Measurements from ENCODE around the gene GIT1.
A peak's percentile ranks its signal among the peaks of the same experiment; 100 is the strongest.

The GIT1 gene

DNA sequence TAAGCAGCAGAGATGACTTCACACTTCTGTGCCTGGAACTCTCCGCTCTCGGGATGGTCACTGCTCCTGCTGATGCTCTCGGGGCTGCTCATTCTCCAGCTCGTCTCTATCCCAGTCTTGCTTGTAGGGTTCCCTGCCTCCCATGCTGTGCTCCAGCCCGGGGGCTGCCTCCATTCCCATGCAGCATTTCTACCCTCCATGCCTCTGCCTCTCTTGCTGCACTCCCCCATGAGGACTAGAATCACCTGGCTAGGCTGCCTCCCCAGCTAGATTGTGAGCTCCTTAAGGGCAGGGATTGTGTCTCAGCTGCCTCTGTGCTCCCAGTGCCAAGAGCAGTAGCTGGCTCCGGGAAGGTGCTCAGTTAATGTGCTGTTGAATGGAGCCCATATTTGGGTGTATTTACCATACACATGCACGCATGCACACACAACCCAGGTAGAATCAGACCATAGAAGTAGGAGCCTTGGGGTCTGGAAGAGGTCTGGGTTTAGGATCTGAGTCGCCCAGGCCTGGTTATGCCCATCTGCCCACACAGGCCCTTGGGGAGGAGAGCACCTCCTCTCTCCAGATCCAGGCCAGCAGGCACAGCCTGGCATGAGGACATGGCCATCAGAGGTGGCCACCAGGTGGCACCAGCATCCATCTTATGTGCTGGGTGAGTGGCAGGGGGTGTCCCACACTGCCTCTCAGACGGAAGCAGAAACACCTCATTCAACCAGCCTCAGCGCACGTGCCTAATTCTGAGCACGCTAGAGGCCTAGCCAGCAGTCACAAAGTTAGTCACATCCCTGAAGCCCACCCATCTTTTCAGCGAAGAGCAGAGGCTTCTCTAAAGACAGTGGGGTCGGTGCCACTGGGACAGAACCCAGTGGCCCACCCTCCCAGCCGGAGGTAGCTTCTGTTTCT, 9.3 kb downstream of the GIT1 start:
- in situ Hi-C loops (cut with MboI; ENCODE audit: low pct_unique_long_range_greater_than_20kb, low sequenced_read_pairs, unreplicated experiment): no loop called here
- peak; percentile 95 for DNase-seq (ENCODE audit: low spot score)
- TF ChIP-seq, protein P1, sequence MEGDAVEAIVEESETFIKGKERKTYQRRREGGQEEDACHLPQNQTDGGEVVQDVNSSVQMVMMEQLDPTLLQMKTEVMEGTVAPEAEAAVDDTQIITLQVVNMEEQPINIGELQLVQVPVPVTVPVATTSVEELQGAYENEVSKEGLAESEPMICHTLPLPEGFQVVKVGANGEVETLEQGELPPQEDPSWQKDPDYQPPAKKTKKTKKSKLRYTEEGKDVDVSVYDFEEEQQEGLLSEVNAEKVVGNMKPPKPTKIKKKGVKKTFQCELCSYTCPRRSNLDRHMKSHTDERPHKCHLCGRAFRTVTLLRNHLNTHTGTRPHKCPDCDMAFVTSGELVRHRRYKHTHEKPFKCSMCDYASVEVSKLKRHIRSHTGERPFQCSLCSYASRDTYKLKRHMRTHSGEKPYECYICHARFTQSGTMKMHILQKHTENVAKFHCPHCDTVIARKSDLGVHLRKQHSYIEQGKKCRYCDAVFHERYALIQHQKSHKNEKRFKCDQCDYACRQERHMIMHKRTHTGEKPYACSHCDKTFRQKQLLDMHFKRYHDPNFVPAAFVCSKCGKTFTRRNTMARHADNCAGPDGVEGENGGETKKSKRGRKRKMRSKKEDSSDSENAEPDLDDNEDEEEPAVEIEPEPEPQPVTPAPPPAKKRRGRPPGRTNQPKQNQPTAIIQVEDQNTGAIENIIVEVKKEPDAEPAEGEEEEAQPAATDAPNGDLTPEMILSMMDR (IDR thresholded peaks at IDR 0.05; ENCODE audit: extremely low read depth, insufficient read depth, missing control alignments): peak; percentile 94

DNA sequence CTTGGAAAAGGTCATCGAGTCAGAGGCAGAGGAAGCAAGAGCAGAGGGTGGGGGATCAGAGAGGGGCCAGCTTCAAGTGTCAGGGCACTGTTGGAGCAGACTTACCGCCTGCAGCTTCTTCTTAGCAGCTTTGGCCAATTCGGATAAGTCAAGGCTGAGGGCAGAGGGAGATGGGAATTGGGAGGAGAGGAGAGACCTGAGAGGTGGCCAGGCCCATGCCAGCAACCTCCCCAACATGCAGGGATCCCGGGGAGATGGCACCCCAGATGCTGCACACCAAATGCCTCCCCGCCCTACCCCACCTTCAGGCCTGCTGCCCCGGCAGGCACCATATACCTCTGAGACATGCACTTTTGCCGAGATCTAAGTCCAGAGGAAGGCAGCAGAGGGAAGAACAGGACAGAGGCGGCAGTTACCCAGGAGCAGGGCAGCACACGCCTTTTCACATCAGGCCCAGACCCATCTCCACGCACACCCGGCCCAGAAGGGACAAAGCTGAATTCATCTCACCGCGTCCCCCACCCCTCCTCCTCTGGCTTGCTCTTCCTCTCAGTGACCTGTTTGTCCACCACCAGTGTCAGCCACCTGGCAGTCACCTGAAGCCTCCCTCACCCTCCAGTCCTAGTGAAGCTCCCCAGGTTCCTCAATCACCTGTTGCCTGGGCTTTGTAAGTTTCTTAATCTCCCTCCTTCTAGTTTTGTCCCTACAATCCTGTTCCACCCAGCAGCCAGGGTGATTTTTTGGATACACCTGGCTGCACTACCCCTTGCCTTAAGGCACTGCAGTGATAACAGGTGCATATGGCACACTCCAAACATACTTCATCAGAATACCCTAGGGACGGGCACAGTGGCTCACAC, 10.6 kb downstream of the GIT1 start:
- DNase-seq (ENCODE audit: low spot score): no peak
- in situ Hi-C loops (cut with MboI; ENCODE audit: low pct_unique_long_range_greater_than_20kb, low sequenced_read_pairs, unreplicated experiment): no loop called here
- TF ChIP-seq, protein P1 (IDR thresholded peaks at IDR 0.05; ENCODE audit: extremely low read depth, insufficient read depth, missing control alignments): no peak

DNA sequence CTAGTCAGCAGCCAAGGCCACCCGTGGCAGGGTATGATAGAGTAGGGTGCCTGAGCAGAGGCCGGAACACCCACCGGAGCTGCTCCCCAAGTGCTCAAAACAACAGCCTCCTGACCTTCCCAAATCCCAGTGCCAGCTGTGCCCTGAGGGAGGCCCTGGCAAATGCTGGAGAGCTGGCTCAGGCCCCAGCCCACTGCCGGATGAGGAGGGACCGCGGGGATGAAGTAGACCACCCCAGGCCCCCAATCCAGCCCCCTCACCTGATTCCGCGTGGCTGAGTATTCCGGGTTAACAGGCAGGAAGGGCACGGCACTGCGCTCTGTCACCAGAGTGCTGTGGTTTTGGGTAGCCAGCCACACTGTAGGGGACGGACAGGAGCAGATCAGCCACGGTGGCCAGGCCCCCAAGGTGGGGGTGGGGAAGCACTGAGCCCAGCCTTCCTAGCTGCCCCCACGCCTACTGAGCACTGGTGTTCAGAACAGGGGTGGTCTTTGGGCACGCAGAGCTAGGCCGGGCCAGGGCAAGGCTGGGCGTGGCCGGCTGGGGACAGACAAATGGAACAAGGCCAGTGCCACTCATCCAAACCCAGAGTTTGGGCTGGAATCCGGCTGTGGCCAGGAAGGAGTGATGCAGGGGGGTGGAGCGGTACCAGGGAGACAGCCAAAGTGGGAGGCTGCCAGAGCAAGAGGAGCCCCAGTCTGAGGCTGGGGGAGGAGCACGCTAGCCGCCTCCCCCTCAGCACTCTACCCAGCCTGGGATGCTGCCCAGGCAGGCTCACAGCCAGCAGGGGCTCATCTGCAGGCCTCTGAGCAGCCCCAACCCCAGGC, 11.8 kb downstream of the GIT1 start:
- no peak for DNase-seq (ENCODE audit: low spot score)
- TF ChIP-seq, protein P1 (IDR thresholded peaks at IDR 0.05; ENCODE audit: extremely low read depth, insufficient read depth, missing control alignments): no peak
- in situ Hi-C loops (cut with MboI; ENCODE audit: low pct_unique_long_range_greater_than_20kb, low sequenced_read_pairs, unreplicated experiment): no loop called here

DNA sequence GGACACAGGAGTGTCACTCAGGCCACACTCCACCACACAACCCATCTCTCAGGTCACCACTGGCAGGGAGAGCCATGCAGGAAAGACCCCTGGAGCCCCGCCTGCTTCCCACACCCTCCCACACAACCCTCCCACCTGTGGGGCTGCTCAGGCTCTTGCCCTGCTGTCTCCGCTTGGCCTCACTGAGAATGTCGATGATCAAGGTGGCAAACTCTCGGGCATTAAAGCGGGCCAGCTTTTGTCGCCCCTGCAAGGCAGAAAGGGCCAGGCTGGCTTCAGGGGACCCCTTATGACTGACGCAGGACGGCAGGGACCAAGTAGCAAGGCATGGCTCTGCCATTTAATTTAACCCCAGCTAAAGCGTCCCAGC, 12.5 kb downstream of the GIT1 start:
- TF ChIP-seq, protein P1 (IDR thresholded peaks at IDR 0.05; ENCODE audit: extremely low read depth, insufficient read depth, missing control alignments): no peak
- no peak for DNase-seq (ENCODE audit: low spot score)
- in situ Hi-C loops (cut with MboI; ENCODE audit: low pct_unique_long_range_greater_than_20kb, low sequenced_read_pairs, unreplicated experiment): no loop called here

DNA sequence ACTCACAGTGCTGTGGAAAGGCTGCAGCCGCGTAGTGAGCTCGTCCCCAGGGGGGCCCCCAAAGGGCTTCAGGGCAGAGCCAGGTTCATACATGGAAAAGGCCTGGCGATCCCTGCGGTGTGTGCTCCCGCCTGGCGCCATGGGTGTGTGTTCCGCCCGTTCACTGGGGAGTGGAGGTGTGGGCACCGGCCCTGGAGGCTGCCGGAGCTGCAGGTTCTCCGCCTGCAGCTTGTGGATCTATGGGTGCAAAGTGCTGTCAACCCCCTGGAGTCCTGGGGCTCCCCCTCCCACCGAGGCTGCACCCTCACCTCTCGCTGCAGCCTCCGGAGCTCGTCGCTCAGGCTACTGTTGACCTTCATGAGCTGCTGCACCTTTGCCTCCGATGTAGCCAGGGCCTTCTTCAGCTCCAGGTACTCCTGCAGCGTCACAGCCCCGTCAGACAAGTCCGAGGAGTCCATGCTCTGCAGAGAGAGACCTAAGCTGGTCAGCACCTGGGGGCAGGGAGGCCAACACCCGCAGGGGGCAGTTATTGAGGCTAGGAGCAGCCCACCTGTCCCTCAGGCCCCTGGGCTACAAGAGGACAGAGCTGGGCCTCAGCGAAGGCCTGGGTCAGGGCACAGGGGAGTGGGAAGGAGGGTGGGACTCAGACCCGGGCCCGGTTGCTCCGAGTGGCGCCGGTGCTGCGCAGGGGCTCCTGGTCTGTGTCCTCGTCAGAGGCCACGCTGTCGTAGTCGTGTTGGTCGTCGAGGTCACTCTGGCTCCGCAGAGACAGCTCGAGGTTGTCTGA, 13.0 kb downstream of the GIT1 start:
- TF ChIP-seq, protein P1 (IDR thresholded peaks at IDR 0.05; ENCODE audit: extremely low read depth, insufficient read depth, missing control alignments): no peak
- in situ Hi-C loops (cut with MboI; ENCODE audit: low pct_unique_long_range_greater_than_20kb, low sequenced_read_pairs, unreplicated experiment): no loop called here
- DNase-seq (ENCODE audit: low spot score): no peak

Measured in GM13977 (cell line).